ENCODE results near the gene TADA2B.

- TF ChIP-seq POLR2A (IDR thresholded peaks at IDR 0.05; ENCODE audit: low read length) (no peak), GATA1 (IDR thresholded peaks at IDR 0.05; ENCODE audit: low read depth, low read length) (no peak)
Measured at GRCh38 chr4:7087036-7087435, 43.9 kb downstream of the TADA2B start.

Data from erythroblast (primary cell).